CD4-positive, alpha-beta T cell treated with Interleukin-4 for 4 hours (primary cell): ENCODE measurements around the gene RBMY1D.
"Not testable (repeated sequence)": the region's sequence is repeated elsewhere in the genome, so short reads cannot be mapped to it uniquely, and the experiment has no call there.

Experiments used
- DNase-seq: peaks from one replicate; pipeline ENCODE4 v3.0.0-alpha.2; 2020

The RBMY1D gene

GRCh38 chrY:21894426-21894825 is at the start of gene RBMY1D:
Gene RBMY1D, minus strand, starts transcription at chrY:21894526. Its CDS starts 2,013 bp downstream, at chrY:21892513.
- not testable (repeated sequence) for DNase-seq

GRCh38 chrY:21917932-21918331 is 23.6 kb upstream of the RBMY1D start, which contains the start of gene RBMY1E:
Gene RBMY1E, minus strand, starts transcription at chrY:21918032. Its CDS starts 1,978 bp downstream, at chrY:21916054.
- not testable (repeated sequence) for DNase-seq

GRCh38 chrY:21869407-21870076 is 24.8 kb downstream of the RBMY1D start:
- not testable (repeated sequence) for DNase-seq

GRCh38 chrY:21845481-21845880 is 48.8 kb downstream of the RBMY1D start:
- DNase-seq, result no peak

- no peak for DNase-seq
These were observed 52.2 kb downstream of the RBMY1D start for GRCh38 chrY:21842090-21842489.

- DNase-seq, result no peak
These were observed 54.8 kb downstream of the RBMY1D start for GRCh38 chrY:21839489-21839888.

GRCh38 chrY:21836343-21836742 is 58.0 kb downstream of the RBMY1D start:
- no peak for DNase-seq

GRCh38 chrY:21835052-21835451 is 59.3 kb downstream of the RBMY1D start:
- DNase-seq, result no peak
